Neuronal stem cell (in vitro differentiated cells): ENCODE measurements around the gene HOXC5.

Experiments used
- DNase-seq: peaks from one replicate; pipeline ENCODE4 v3.0.0-alpha.2; 2013; ENCODE audit warnings: low spot score
- H2AFZ ChIP-seq: one replicate; pipeline ENCODE4 v1.6.1; 2013; ENCODE audit warnings: mild to moderate bottlenecking, low read length, inconsistent platforms
- H2AK5ac ChIP-seq: 2 replicates; pipeline ENCODE4 v1.6.1; 2013; ENCODE audit warnings: low read depth, mild to moderate bottlenecking, inconsistent platforms, low read length, moderate library complexity, mixed read lengths
- H2BK120ac ChIP-seq: 2 replicates; pipeline ENCODE4 v1.6.1; 2013; ENCODE audit warnings: low read depth, mild to moderate bottlenecking, inconsistent platforms, low read length, moderate library complexity, mixed read lengths
- H2BK12ac ChIP-seq: one replicate; pipeline ENCODE4 v1.6.1; 2013; ENCODE audit warnings: low read length, inconsistent platforms
- H2BK15ac ChIP-seq: 2 replicates; pipeline ENCODE4 v1.6.1; 2013; ENCODE audit warnings: mild to moderate bottlenecking, low read length, inconsistent platforms, mixed read lengths
- H2BK5ac ChIP-seq: one replicate; pipeline ENCODE4 v1.6.1; 2013; ENCODE audit warnings: inconsistent platforms, mild to moderate bottlenecking, low read length, moderate library complexity
- H3K14ac ChIP-seq: one replicate; pipeline ENCODE4 v1.6.1; 2013; ENCODE audit warnings: low read length, inconsistent platforms
- H3K18ac ChIP-seq: 2 replicates; pipeline ENCODE4 v1.6.1; 2013; ENCODE audit warnings: low read length, inconsistent platforms
- H3K23ac ChIP-seq: 2 replicates; pipeline ENCODE4 v1.6.1; 2013; ENCODE audit warnings: low read depth, mild to moderate bottlenecking, mixed read lengths, low read length, inconsistent platforms; ENCODE audit not compliant: poor library complexity
- H3K27ac ChIP-seq: replicated peaks from 3 replicates; pipeline ENCODE4 v1.5.1; 2013; ENCODE audit warnings: low read length, inconsistent platforms
- H3K27me3 ChIP-seq, 3 experiments: 2 replicates each; pipeline ENCODE4 v1.6.1; 2013; ENCODE audit warnings: low read length in 3 of 3, mild to moderate bottlenecking in 2 of 3, inconsistent platforms in 1 of 3, low read depth in 1 of 3, mixed read lengths in 1 of 3, moderate library complexity in 1 of 3; ENCODE audit not compliant: control insufficient read depth in 3 of 3, insufficient read depth in 3 of 3
- H3K36me3 ChIP-seq, 2 donors: replicated peaks in 1 of 2; 2 replicates each; pipeline ENCODE4 v1.6.1; 2013; ENCODE audit warnings: low read length in 2 of 2; ENCODE audit not compliant: control insufficient read depth in 2 of 2, insufficient read depth in 2 of 2
- H3K4ac ChIP-seq: 2 replicates; pipeline ENCODE4 v1.6.1; 2013; ENCODE audit warnings: inconsistent platforms, mild to moderate bottlenecking, low read length, moderate library complexity
- H3K4me1 ChIP-seq, 2 donors: 1 replicate in 1 of 2; 2 replicates in 1 of 2; pipeline ENCODE4 v1.6.1; 2013; ENCODE audit warnings: low read length in 2 of 2, low read depth in 1 of 2; ENCODE audit not compliant: control insufficient read depth in 2 of 2, insufficient read depth in 1 of 2
- H3K4me2 ChIP-seq: one replicate; pipeline ENCODE4 v1.6.1; 2013; ENCODE audit warnings: mild to moderate bottlenecking, low read length, inconsistent platforms; ENCODE audit not compliant: insufficient read depth, poor library complexity, severe bottlenecking
- H3K4me3 ChIP-seq, 2 donors: 2 replicates each; pipeline ENCODE4 v1.5.1; 2013; ENCODE audit warnings: low read length in 2 of 2, mild to moderate bottlenecking in 2 of 2, inconsistent platforms in 1 of 2, moderate library complexity in 1 of 2
- H3K79me1 ChIP-seq: one replicate; pipeline ENCODE4 v1.6.1; 2013; ENCODE audit warnings: low read depth, mild to moderate bottlenecking, inconsistent platforms, low read length, moderate library complexity
- H3K9ac ChIP-seq: one replicate; pipeline ENCODE4 v1.6.1; 2013; ENCODE audit warnings: mild to moderate bottlenecking, low read depth, low read length, inconsistent platforms; ENCODE audit not compliant: poor library complexity
- H3K9me3 ChIP-seq, 2 donors: replicated peaks in 1 of 2; 2 replicates each; pipeline versions ENCODE3 to v1.6.1; 2013; ENCODE audit warnings: low read length in 2 of 2, mild to moderate bottlenecking in 2 of 2, inconsistent platforms in 1 of 2, low read depth in 1 of 2, mixed read lengths in 1 of 2, moderate library complexity in 1 of 2; ENCODE audit not compliant: control insufficient read depth in 2 of 2, insufficient read depth in 1 of 2
- H4K8ac ChIP-seq: one replicate; pipeline ENCODE4 v1.6.1; 2013; ENCODE audit warnings: low read depth, mild to moderate bottlenecking, inconsistent platforms, low read length, moderate library complexity
- H4K91ac ChIP-seq: one replicate; pipeline ENCODE4 v1.6.1; 2013; ENCODE audit warnings: low read length, low read depth, mild to moderate bottlenecking, inconsistent platforms; ENCODE audit not compliant: poor library complexity
- WGBS, 2 donors: extraction: QIAGEN DNeasy Blood & Tissue Kit; methylation state at CpG; one replicate each; pipeline ENCODE4 v1.1.7; 2013; ENCODE audit warnings: missing lambda C conversion rate in 2 of 2, mixed read lengths in 1 of 2; ENCODE audit not compliant: insufficient read length in 2 of 2, insufficient replicate concordance in 1 of 2; ENCODE audit errors: extremely low coverage in 2 of 2; 5-methylcytosine and 5-hydroxymethylcytosine counted together

Gene HOXC5

DNA sequence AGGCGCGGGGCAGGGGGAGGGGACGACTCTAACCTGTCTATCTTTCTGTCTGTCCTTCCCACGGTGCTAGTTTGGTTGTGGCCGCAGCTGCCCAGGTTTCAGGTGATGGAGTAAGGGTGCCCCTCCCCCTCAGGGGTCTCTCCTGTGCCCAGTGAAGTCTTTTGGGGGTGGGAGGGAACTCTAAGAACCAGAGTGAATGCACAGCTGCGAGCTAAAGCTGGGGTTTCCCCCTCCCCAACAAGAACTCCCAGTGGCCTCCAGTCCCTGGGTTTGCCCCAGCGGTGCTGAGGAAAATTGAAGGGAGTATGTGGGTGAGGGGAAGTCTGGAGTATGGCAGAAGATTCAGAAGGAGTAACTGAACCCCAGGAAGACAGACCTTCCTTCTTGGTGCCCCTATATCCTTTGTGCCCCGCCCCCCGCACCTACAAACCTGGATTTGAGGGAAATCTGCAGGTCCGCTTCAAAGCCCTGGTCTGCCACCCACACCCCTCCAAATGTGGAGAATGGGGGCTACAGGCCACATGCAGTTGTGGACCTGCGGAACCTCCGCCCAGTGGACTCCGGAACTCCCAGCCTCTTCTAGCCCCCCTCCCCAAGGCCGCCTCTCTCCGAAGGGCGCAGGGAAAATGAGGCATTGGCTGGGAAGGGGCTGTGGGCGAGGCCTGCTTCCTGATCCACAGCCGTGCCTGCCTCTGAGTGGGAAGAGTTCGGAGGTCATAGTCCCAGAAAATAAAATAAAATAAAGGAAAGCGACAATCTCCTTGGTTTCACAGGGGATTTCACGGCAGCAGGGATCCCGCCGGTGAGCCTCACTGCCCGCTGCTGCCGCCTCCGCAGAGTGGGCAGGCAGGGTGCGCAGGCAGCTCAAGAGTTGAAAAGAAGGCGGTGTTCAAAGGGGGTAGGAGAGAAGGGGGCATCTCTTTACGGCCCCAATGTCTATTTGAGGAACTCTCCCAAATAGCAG, 36.3 kb upstream of the HOXC5 start:
- Histone ChIP-seq H3K9me3 (peaks cover 0 to 6% of the 10 kb centered on the region in 2 donors), H3K4me1 (no peaks in the 10 kb centered on the region), H4K8ac (no peak overlapping the region), H3K9ac (no peak overlapping the region), H2BK15ac (no peak overlapping the region), H2BK5ac (no peak overlapping the region), H3K4me3 (no peak overlapping the region), H4K91ac (no peak overlapping the region), H3K4ac (no peak overlapping the region), H2BK12ac (no peak overlapping the region), H3K4me2 (no peak overlapping the region), H2AK5ac (no peak overlapping the region), H2BK120ac (no peak overlapping the region), H2AFZ (peak overlapping the region; percentile 90), H3K79me1 (no peaks in the 10 kb centered on the region), H3K18ac (no peak overlapping the region), H3K23ac (peak overlapping the region; percentile 65), H3K27ac (no peak overlapping the region), H3K27me3 (peaks cover 86 to 100% (median 100%) of the 10 kb centered on the region in 3 experiments), H3K14ac (no peak overlapping the region), H3K36me3 (no peaks in the 10 kb centered on the region)
- WGBS, 2 donors, result no CpG with 5 or more reads among the region's 29 CpGs
- no peak for DNase-seq

DNA sequence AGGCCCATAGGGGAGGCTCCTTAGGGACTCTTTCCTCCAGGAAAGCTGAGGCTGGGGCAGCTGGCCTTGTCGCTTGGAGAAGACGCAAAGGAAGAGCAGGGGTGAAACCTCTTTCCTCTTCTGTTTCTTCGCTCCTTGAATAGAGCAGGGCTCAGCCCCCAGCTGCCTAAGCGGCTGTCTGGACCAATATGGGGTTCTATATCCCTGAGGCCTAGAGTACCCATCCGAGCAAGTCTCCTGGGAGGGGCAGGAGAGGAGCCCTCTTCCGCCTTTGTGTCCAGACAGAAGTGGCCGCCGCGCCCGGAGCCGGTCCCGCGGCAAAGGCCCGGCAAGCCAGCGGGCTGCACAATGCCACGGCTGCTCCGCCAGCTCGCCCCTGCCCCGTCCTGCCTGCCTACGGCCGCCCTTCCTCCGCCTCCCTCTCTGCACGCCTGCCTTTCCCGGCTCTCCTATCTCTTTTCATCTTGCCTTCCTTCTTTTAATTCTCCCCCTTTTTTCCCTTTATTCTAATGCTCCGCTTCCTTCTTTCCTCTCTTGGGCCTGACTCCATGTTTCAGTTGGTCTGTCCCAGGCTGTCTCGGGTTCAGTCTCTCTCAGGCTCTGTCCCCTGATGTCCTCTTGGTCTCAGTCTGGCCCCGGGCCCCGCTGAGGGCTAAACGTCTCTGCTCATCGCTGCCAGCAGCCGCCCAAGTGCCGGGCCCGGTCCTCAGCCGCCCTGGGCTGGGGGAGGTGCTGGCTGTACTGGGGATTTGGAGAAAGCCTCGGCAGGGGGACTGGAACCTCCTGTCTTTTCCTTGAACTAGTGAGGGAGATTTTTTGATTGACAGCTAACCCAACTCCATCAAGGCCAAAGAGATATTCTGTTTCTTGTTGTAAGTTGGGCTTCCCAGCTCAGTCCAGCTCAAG, 35.4 kb upstream of the HOXC5 start:
- Histone ChIP-seq H3K4ac (no peak overlapping the region), H3K9ac (no peak overlapping the region), H3K4me3 (no peak overlapping the region), H3K4me1 (no peaks in the 10 kb centered on the region), H3K36me3 (no peaks in the 10 kb centered on the region), H3K4me2 (no peak overlapping the region), H2BK12ac (no peak overlapping the region), H3K9me3 (peaks cover 0 to 2% of the 10 kb centered on the region in 2 donors), H4K8ac (no peak overlapping the region), H3K79me1 (no peaks in the 10 kb centered on the region), H3K14ac (no peak overlapping the region), H2AK5ac (no peak overlapping the region), H3K27me3 (peaks cover 84 to 100% (median 100%) of the 10 kb centered on the region in 3 experiments), H2BK5ac (no peak overlapping the region), H4K91ac (no peak overlapping the region), H2BK120ac (no peak overlapping the region), H3K18ac (no peak overlapping the region), H3K27ac (no peak overlapping the region), H2AFZ (peak overlapping the region; percentile 35), H3K23ac (peak overlapping the region; percentile 65), H2BK15ac (no peak overlapping the region)
- WGBS, 2 donors, result no CpG with 5 or more reads among the region's 35 CpGs
- no peak for DNase-seq

DNA sequence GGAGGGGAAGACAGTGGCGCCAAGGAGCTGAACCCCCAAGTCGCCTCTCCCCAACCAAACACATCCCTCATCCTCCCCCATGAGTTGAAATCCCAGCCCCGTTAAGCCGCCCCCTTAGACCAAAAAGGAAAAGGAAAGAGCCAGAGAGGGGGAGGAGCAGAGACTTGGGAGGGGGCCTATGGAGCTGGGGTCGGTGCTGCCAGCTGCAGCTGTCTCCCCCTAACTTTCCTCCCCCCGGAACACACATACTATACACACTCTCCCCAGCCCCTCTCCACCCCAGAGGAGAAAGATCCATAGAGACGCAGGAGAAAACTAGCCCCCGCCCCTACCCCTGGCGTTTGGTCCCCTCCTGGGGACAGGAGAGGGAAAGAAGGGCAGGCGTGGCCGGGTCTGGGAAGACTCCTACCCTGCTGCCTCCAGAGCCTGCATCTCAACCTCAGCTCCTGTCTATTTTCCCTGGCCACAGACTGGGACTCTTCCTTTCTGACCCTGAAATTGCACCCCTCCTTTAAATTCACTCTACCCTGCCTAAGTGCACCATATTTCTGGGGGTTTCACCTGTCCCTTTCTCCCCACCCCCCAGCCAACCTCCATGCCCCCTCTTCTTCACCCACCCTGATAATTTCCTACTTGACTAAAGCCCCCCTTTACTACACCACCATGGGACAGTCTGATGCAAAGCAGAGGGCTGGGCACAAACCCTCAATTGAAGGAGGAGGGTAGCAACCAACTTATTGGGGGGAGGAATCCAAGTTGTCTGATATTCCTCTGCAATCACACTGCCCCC, 34.5 kb upstream of the HOXC5 start:
- H3K79me1 ChIP-seq, result no peaks in the 10 kb centered on the region
- H3K4me3 ChIP-seq, result no peak overlapping the region
- H2BK120ac ChIP-seq, result no peak overlapping the region
- no peak for DNase-seq
- no CpG with 5 or more reads among the region's 11 CpGs for WGBS, 2 donors
- no peak overlapping the region for H4K91ac ChIP-seq
- H3K36me3 ChIP-seq, result no peaks in the 10 kb centered on the region
- H3K23ac ChIP-seq, result no peak overlapping the region
- H2BK12ac ChIP-seq, result no peak overlapping the region
- no peak overlapping the region for H3K9ac ChIP-seq
- no peak overlapping the region for H3K27ac ChIP-seq
- H3K18ac ChIP-seq, result no peak overlapping the region
- peaks cover 84 to 100% (median 100%) of the 10 kb centered on the region in 3 experiments for H3K27me3 ChIP-seq
- H3K14ac ChIP-seq, result no peak overlapping the region
- no peak overlapping the region for H4K8ac ChIP-seq
- peak overlapping the region; percentile 11 for H3K4me2 ChIP-seq
- H3K9me3 ChIP-seq, result peaks cover 0 to 2% of the 10 kb centered on the region in 2 donors
- H2AFZ ChIP-seq, result no peak overlapping the region
- no peaks in the 10 kb centered on the region for H3K4me1 ChIP-seq
- H2BK15ac ChIP-seq, result no peak overlapping the region
- H2BK5ac ChIP-seq, result no peak overlapping the region
- H3K4ac ChIP-seq, result no peak overlapping the region
- H2AK5ac ChIP-seq, result no peak overlapping the region
